HG03135 (cell line): ENCODE data around the gene RPS5.
A peak's percentile ranks its signal among the peaks of the same experiment; 100 is the strongest.
"Not testable (repeated sequence)": the region's sequence is repeated elsewhere in the genome, so short reads cannot be mapped to it uniquely, and the experiment has no call there.

Source experiments
- ATAC-seq: cut with Tn5 transposase; IDR thresholded peaks from one replicate; pipeline ENCODE4 v1.9.1; 2021; ENCODE audit warnings: mild to moderate bottlenecking, moderate library complexity; ENCODE audit not compliant: unreplicated experiment

Gene RPS5

DNA sequence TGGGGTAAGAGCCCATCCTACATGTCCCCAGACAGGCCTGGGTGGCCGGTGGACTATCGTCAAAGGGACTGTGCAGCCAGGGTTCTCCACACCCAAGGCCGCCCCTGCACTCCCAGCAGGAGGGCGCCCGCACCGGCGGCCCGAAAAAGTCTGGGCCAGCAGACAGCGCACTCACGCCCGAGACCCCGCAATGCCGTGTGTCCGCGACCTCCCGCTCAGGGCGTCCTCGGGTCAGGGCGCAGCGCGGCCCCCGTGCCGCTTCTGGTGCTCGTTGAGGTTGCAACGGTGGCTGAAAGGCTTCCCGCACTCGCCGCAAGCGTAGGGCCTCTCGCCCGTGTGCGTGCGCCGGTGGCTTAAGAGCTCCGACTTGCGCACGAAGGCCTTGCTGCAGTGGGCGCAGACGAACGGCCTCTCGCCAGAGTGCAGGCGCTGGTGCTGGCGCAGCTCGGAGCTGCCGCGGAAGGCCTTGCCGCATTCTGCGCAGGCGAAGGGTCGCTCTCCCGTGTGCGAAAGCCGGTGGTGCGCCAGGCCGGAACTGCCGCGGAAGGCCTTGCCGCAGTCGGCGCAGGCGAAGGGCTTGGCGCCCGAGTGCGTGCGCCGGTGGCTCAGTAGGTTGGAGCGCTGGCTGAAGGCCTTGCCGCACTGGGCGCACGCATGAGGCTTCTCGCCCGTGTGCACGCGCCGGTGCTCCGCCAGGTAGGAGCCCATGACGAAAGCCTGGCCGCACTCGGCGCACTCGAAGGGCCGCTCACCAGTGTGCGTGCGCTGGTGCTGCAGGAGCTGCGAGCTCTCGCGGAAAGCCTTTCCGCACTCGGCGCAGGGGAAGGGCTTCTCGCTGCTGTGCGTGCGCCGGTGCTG lies 30.9 kb upstream of the RPS5 start:
- no peak for ATAC-seq

DNA sequence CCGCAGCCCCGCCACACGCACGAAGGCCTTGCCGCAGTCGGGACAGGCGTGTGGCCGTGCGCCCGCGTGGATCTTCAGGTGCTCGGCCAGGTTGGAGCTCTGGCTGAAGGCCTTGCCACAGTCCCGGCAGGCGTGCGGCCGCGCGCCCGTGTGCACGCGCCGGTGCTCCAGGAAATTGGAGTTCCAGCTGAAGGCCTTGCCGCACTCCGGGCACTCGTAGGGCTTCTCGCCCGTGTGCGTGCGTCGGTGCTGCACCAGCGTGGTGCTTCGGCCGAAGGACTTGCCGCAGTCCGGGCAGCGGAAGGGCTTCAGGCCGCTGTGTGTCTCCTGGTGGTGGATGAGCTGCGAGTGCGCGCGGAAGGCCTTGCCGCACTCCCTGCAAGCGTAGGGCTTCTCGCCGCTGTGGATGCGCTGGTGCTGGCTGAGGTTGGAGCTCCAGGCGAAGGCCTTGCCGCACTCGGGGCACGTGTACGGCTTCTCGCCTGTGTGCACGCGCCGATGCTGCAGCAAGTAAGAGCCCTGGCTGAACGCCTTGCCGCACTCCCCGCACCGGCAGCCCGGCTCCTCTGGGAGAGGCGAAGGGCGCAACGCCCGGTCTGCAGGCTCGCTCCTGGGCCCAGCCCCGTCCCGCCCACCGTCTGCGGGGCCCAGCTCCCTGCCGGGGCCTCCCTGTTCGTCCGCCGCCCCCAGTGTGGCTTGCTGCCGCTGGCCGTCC lies 30.1 kb upstream of the RPS5 start:
- ATAC-seq = no peak

DNA sequence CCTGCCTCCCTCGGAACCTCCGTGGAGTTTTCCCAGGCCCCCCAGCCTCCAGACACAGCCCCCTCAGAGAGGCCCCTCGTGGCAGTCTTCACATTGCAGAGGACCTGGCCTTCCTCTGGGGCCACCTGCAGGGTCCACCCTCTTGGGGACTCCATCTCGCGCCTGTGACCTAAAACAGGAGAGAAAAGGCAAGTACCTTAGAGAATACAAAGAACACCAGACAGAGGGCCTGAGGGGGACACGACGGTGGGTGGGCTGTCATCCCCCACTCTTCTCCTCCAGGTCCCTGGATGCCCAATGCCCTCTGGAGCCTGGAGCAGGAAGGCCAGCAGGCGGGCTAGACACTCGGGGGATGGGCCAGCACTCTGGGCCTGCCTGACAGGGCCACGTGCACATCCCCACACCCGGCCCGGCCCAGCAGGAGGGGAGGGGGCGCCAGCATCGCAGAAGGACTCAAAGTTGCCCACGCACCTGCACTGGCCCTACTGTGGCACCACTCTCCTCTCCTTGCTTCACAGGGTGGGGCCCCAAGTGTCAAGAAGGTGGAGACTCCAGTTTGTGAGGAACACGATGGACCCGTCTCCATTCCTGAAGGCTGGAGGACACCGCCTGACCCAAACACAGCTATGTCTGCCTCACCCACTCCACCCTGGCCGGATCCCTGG lies 29.5 kb upstream of the RPS5 start:
- no peak for ATAC-seq

DNA sequence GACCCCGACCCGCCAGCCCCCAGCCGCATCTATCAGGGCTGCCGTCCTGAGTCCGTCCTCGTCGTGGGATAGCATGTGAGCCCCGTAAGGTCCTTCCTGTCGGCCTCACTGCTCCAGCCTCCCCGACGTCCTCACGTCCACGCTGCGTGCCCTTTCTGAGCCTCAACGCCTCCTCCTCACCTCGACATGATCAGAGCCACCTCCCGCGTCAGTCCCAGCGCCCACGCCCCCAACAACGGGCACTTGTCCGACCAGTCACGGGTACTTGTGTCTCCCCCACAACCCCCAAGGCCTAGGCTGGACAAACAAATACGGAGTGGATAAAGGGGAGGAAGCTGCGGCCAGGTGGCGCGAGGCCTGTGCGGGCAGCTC lies 25.2 kb upstream of the RPS5 start:
- peak; percentile 12 for ATAC-seq

DNA sequence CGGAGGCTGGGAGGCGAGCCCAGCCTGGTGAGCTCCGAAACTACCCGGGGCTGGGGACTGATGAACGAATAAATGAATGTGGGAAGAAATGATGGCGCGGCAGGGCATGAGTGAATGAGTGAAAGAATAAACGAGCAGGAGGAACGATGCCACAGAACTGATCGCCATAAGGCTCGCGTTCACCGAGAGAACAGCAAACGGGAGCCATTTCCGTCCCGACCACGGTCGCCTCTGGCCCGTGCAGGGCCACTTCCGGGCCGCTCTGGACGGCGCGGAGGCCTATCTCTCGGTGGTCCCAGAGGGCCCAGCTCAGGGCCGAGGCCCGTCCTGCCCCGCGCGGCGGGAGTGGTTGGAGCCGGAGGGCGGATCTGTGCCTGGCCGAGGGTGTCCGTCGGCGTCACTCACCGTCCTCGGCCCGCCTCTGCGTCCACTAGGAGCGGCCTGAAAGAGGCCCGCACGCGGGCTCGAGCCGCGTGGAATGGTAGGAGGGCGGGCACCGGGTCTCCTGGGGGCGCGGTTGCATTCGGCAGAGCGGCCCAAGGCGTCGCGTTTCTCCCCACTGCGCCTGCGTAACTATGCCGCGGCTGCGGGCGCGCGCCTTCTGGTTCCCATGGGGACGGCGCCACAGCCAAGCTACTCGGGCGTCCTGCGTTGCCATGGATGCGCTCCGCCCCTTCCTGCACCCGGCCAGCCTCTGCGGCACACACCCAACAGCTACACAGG lies 24.6 kb upstream of the RPS5 start, which contains the start of gene ZNF497:
TSS of gene ZNF497 (minus strand) at position 480 of the 723 bp plus-strand sequence. CDS start 5,116 bp downstream, outside the sequence.
- peak; percentile 80 for ATAC-seq

DNA sequence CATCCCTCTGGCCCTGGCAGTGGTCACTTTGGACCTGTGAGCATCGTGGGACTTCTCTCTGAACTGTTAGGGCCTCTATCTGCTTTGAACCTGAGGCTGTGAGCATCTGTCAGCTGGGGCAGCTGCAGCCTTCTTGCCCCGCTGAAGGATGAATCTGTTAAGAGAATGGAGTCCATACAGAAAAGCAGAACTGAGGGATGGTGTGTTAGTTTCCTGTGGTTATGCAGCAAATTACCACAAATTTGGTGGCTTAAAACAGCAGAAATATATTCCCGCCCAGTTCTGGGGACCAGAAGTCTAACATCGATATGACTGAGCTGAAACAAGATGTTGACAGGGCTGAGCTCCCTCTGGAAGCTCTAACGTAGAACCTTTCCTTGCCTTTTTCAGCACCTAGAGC lies 22.9 kb upstream of the RPS5 start:
- ATAC-seq = no peak

DNA sequence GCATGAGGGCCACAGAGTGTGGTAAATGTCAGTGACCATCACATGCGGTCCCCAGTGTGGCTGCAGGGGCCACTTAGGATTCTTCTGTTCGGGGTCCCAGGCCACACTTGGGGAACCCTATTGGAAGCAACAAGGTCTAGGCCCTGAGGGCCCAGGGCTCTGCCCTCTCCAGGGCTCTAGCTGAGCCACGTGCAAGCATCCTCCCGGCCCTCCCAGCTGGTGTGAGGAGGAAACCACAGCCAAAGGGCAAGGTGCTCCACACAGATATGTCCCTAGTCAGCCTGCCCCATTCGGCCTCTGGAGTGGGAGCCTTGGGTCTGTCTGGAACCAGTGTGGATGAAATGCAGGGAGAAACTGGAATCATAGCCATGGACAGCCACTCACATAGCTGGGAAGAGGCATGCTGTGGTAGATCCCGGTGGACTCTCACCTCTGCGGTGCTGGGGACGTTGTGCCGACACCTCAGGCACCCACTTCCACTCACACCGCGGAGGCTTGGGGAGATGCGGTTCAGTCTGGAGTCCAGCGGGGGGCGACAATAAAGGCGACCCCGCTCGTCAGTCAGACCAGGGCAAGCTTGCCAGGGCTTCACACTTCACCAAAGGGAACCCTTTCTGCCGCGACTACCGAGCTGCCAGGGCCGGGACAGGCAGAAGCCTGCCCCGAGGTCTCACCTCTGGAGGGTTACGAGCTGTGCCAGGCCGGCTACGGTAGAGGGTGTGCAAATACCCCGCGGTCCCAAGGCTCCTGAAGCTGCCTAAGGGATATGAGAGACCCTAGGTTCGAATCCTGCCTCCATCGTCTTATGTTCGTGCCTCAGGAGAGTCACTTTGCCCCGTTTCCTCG lies 20.3 kb upstream of the RPS5 start:
- ATAC-seq = no peak

DNA sequence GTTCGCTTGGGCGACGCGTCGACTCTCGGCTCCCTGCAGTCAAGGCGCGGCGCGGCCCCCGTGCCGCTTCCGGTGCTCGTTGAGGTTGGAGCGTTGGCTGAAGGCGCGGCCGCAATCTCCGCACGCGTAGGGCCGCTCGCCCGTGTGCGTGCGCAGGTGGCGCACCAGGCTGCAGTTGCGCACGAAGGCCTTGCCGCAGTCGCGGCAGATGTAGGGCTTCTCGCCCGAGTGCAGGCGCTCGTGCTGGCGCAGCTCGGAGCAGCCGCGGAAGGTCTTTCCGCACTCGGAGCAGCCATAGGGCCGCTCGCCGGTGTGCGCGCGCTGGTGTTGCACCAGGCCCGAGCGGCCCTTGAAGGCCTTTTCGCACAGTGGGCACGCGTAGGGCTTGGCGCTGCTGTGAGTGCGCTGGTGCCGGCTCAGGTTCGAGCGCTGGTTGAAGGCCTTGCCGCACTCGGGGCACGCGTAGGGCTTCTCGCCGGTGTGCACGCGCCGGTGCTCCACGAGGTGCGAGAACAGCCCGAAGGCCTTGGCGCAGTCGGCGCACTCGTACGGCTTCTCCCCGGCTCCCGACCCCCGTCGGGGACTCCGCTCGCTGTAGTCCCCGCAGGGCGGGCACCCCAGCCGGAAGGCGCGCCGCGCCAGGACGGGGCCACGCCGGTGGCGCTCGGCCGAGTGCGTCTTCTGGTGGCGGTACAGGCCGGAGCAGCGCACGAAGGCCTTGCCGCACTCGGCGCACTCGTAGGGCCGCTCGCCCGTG lies 19.2 kb upstream of the RPS5 start:
- no peak for ATAC-seq

DNA sequence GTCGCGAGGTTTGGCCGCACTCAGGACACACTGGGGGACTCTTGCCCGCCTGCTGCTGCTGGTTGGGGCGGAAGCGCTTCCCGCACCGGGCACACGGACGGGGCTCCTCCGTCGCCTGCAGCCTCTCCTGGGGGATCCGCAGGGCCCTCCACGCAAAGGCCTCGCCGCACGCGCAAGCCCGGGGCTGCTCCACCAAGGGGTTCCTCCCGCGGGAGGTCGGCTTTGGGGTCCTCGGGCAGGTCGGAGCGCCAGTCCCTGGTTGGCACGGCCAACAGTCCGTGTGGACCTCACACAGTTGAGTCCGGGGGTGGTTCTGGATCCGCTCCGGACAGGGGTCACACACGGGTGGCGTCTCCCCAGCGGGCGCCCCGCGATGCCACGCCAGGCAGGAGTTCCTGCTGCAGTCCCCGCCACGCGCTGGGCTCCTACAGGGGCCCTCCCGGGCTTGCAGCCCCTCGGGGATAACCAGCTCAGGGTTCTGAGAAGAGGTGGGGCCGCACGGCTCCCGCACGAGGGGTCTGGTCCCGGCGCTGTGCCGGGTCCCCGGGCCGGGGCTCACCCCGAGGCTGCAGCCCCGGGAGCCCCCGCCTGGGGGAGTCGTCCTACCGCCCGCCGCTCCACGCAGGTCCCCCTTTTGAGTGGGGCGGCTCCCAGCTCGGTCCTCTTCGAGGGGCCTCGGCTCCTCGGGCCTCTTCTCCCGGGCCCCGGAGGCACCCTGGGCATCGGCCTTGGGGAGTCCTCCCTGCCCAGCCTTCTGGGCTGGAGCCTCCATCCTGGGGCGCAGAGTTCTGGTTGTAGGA lies 18.3 kb upstream of the RPS5 start:
- no peak for ATAC-seq

DNA sequence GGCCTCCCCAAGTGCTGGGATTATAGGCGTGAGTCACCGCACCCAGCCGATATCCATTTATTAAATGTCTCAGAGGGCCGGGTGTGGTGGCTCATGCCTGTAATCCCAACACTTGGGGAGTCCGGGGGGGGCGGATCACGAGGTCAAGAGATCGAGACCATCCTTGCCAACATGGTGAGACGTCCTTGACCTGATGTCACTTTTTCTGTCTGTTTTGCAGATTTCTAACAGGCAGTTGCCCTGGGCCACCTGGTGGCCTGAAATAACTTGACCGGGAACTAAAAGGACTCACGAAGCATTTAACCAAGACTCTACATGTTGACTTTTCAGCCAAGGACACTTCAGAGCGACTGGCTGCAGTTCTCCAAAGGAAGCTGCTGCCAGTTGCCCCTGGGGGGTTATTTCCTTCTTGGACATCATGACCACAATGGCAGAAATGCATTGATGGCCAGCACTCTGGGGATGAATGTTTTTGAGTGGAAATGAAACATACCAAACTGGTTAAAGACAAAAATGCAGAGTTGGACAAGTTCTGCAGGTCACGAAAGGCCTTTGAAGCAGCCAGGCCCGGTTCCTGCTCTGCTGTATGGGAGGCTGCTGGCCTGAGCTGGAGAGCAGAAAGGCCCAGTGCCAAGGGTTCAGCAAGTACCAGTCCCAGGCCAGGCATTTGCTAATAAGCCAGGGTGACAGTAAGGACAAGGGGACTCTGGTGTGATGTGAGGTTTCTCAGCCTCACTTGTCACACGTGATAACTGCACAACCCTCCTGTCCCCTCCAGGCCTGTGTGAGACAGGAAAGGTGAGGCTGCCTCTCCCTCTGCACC lies 14.5 kb upstream of the RPS5 start:
- no peak for ATAC-seq

DNA sequence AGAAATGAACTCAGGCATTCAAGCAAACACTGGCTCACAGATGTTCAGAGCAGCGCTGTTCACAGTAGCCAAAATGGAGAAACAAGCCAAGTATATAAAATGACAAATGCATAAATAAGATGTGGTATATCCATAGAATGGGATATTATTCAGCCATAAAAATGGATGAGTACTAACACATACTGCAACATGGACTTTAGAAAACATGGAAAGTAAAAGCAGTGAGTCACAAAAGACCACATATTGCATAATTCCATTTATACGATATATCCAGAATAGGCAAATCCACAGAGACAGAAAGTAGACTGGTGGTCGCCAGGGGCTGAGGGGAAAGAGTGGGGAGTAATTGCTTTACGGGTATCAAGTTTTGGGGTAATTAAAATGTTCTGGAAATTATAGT lies 12.9 kb upstream of the RPS5 start:
- ATAC-seq = no peak

DNA sequence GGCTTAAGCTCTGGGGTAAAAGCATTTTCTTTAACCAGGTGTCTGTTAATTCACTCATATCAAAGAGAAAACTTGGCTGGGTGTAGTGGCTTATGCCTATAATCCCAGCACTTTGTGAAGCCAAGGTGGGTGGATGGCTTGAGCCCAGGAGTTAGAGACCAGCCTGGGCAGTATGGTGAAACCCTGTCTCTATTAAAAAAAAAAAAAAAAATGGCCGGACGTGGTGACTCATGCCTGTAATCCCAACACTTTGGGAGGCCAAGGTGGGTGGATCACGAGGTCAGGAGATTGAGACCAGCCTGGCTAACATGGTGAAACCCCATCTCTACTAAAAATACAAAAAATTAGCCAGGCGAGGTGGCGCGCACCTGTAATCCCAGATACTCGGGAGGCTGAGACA lies 10.3 kb upstream of the RPS5 start:
- ATAC-seq = not testable (repeated sequence)

DNA sequence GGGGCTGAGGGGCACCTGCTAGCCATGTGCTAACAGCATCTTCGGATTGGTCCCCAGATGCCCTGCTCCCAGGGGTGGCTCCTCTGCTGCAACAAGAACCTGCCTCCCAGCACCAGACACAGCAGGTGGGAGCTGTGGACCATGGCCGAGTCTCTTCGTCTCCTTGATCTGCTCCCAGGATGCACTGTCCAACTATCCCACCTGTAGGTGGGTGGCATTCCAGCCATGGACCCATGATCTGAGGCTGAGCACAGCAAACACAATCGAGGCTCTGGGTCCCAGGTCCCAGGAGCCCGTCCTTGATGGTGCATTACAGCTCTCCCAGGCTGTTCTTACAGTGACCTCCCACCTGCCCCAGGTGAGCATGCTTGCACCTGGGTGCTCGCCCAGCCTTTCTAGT lies 7.8 kb upstream of the RPS5 start:
- ATAC-seq = no peak

DNA sequence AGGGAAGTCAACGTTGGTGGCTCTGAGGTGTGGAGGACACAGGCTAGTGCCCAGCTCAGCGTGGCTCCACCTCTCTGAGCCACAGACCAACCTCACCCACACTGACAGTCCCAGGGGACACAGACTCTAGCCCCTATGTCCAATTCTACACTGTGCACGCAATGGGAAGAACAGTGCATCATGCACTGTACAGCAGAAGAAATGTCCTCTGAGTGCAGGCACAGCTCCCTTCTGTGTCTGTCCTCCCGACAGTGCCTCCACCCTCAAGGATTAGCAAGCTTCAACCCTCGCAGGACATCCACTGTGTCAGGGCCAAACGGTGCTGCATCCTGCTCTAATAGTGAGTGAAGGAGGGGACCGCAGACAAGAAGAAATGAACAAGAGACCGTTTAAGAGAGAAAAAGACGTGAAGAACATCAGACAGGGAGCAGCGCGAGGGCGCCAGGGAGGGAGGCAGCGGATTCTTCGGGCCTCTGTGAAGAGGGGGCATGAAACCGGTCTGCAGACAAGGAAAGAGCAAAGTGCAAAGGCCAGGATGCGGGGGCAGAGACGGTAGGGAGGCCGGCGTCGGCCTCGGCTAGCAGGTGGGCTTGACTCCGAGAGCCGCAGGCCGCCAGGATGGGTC lies 6.9 kb upstream of the RPS5 start:
- ATAC-seq = no peak

DNA sequence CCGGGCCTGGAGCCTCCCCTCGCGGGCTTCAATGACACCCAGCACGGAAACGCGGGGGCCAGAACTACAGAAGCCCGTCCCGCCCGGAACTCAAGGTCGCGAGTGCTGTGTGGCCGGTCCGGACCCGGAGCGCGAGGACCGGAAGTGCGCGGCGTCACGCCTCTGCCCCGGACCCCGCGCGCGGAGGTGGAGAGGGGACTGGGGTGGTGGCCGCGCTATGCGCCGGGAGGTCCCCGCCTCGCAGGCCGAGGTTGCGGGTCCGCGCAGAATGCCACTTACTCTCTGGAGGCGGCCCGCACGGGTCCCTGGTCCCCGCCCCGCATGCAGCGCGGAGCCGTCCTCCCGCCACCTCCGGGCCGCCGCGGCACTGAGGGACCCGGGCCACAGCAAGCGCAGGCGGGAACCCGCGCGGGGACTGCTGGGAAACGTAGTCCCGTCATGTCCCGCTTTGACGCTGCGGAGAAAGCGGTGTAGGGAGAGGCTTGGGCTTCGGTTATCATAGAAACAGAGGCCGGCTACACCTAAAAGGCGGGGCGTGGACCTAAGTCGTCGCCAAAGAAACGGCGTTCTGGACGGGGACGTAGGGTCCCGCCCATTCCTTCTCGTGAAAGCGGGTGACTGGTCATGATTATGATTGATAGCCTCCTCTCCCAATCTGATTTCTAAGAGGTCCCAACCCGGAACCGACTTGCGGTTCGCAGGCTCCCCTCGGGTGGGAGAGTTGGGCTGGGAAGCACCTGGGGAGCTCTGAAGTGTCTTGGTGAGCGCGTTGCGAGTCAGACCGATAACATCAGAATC lies 6.2 kb upstream of the RPS5 start, which contains the start of gene ZNF837:
TSS of gene ZNF837 (minus strand) at position 369 of the 798 bp plus-strand sequence. CDS start 11,698 bp downstream, outside the sequence.
- ATAC-seq = peak; percentile 75

DNA sequence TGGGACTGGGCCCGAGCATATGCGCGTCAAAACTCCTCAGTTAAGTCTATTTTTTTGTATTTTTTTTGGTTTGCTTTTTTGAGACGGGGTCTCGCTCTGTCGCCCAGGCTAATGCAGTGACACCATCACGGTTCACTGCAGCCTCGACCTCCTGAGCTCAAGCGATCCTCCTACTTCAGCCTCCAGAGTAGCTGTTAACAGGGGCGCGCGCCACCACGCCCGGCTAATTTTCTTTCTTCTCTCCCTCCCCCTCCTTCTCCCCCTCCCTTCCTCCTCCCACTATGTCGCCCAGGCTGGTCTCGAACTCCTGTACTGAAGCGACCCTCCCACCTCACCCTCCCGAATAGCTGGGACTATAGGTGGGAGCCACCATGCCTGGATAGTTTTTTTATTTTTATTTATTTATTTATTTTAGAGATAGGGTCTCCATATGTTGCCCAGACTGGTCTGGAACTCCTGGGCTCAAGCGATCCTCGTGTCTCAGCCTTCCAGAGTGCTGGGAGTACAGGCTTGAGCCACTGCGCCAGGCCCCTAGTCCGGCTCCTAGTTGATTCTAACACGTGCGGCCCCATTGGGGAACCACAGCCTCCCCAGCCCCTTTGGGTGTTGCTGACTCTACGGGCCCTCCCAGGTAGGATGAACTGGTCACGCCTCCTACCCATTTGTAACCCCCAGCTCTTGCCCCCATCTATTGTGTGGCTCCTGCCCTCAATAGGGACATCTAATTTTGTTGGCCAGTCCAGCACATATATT lies 5.4 kb upstream of the RPS5 start:
- no peak for ATAC-seq
